NCI-H2107 (cell line): ENCODE results near the gene PRKG1.

Source experiments
- DNase-seq: peaks from one replicate; lab custom pipeline; 2025; lab: John Stamatoyannopoulos, UW

PRKG1 gene

DNA sequence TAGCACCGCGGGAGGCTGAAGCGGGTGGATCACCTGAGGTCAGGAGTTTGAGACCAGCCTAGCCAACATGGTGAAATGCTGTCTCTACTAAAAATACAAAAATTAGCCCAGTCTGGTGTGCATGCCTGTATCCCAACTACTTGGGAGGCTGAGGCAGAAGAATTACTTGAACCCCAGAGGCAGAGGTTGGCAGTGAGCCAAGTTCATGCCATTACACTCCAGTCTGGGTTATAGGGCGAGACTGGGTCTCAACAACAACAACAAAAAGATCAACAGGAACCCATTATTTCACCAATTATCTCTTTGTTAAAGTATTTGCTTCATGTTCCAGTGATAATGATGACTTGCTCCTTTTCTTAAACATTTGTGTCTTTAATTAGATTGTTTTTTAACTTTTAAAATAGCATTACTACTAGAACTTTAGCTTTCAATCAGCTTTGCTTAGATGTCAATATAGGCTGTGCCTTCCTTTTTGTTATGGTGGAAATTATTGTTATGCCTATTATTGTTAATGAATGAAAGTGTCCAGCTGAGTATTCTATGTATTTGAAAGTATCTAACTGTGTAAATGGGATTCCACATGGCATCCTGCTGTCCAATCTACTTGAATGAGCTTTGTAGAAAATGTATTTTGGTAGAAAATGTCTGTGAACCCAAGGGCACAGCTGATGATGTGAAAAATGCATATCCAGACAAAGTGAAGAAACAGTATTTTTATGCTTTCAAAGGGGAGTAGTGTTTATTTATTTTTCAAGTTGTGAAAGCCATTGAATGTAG lies 686.8 kb downstream of the PRKG1 start:
- no peak for DNase-seq

DNA sequence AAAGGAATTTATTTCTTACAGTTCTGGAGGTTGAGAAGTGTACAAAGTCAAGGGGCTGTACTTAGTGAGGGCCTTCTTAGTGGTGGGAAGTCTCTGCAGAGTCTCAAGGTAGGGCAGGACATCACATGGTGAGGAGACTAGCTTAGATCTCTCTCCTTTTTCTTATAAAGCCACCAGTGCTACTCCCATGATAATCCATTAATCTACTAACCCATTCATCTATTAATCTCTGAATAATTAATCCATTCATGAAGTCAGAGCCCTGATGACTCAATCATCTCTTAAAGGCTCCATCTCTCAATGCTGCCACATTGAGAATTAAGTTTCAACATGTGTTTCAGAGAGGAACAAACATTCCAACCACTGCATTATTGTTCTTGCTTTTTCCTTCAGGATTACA lies 689.5 kb downstream of the PRKG1 start:
- no peak for DNase-seq

DNA sequence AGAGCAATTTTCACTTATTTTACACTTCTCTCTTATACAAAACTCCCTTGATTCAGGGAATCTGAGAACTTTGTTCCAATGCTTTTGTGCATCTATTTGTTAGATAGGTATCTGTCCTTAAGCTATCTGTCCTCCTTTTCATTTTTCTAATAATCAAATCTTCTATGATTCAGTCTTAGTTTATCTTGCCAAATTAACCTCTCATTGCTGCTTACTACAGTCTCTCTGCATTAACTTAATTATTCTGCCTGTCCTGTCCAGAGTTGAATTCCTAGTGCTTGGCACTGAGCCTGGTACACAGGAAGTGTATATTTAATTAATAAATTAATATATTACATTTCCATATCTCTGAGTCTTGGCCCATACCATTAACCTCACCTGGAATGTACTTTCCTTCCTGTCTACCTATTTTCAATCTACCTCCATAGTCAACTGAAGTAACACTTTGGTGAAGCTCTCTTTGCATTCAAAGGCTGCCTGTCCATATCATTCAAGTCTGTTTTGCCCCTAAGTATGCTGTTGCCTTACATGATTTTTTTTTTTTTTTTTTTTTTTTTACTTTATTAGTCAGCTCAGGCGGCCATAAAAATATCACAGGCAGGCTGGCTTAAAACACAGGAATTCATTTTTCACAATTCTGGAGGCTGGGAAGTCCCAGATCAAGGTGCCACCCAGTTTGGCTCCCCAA lies 691.1 kb downstream of the PRKG1 start:
- DNase-seq, result no peak

DNA sequence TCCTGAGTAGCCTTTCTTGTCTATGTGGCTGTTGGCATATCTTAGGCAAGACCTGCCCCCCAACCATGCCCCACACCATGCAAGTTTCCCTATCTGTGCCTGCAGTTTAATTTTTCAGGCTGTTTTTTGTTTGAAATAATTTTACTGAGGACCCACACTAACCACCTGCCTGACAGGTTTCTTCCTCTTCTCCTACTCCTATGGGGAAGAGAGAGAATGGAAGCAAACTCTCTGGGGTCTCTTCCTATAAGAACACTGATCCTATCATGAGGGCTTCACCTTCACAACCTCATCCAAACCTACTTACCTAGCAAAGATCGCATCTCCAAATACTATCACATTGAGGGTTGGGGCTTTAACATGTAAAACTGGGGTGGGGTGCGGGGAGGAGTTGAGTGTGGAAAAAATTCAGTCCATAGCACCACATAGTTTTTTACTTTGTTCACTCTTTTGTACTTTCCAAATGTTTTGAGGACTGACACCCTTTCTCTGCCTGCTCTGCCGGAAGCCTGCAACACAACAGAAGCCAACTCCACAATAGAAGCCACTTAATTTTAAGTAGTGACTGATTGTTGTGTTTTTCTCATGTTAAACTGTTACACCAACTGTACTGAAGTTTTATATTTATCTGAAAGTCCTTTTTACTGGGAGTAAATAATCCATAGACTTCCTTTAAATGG lies 692.3 kb downstream of the PRKG1 start:
- DNase-seq, result no peak

DNA sequence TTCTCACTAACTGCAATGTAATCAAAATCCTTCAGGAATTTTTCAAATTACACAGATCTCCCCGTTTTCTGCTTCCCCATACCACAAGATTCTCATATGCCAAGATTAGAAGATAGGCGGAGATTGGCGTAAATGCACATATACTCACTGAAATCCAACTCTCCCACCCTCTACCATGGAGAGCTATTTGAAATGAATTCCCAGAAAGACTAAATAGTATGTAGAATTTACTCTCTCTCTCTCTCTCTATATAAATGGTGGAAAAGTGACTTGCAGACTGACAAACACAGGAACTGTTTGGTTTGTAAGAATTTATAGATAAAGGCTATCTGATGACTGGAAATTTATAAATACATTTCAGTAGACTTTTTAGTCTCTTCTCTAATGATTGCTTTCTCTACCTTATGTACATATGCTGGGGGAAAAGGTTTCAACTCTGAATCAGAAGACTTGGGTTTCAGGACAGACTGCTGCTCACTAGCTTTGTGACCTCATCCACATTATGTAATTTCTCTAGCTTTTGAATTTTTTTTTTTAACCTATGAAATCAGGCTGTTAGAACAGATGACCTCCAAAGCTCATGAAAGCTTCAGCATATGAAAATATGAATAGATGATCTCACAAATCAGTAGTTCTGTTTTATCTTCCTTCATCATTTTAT lies 692.9 kb downstream of the PRKG1 start:
- no peak for DNase-seq

DNA sequence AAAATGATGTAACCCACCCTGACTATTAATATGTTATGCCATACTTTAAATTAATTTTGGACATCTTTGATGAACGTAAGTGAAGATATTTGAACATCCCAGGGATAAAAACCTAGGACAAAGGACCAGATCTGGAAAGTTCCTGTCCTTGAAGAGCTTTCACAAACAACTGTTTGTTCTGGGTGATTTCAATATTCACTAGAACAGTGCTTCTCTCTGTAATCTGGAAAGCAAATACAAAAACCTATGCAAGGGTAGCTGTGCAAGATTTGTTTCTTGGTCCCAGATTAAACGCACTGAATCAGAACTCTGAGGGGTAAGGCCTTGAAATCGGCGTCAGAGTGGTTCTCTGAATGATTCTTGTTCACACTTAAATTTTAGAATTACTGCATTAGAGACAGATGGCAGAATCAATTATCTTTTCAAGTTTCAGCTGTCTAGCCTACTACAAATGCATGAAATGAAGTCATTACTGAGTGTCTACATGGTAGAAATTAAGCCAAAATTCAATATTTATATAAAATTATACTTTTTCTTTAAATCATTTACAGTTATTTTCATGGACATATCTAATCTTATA lies 694.7 kb downstream of the PRKG1 start:
- DNase-seq, result no peak

DNA sequence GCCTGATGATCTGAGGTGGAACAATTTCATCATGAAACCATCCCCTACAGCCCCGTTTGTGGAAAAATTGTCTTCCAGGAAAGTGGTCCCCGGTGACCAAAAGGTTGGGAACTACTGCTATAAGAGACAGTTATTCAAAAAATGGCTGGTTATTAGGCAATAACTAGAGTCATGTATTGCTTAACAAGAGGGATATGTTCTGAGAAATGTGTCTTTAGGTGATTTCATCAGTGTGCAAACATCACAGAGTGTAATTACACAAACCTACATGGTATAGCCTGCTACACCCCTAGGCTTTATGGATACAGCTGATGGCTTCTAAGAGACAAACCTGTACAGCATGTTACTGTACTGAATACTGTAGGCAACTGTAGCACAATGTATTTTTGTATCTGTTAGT lies 696.4 kb downstream of the PRKG1 start:
- DNase-seq, result no peak

DNA sequence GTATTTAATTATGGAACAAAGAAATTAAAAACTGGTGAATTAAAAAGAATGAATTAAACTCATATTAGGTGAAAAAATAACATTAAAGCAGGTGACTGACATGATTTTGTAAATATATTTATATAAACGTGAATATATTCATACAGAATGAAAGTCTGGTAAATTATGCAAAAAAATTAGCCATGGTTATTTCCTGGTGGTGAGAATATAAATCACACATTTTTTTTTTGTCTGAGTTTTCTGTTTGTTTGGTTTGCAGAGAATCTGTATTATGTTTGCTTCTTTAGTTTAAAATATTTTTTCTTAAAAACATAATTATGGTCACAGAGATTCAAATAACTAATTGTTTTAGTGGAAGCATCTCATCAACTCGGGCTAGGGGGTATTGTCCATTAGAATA lies 698.1 kb downstream of the PRKG1 start:
- no peak for DNase-seq

DNA sequence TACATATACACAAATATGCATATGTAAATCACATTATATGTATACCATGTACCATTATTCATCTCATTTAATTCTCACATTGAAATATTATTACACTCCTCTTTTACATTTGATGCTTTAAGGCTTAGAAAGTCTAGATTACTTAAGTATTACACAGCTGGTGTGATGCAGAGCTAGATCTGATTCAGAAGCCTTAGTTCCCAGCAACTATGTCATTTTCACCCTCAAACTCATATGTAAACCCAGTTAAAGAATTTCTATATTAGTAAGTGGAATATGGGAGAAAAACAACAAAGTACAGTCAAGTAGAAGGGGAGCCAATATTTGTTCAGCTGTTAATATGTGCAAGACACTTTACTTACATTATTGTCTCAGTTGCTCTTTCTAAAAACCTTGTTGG lies 699.4 kb downstream of the PRKG1 start:
- no peak for DNase-seq

DNA sequence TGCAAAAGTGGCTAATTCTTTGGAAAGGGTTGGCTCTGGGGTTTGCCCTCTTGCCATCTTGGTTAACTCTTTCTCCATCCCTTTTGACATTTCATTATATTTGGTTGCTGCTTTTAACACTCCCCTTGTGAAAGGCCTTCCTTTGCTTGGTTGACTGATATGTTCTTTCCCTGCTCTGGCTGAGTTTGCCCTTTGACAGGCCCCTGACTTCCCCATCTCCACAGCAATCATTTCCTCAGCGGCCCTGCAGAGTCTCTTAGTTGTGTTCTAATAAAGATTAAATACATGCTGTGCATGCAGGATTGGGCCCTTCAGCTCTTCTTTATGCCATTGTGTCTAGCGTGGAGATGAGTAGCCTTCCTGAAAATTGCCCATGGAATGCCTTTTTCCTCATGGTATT lies 709.7 kb downstream of the PRKG1 start:
- no peak for DNase-seq

DNA sequence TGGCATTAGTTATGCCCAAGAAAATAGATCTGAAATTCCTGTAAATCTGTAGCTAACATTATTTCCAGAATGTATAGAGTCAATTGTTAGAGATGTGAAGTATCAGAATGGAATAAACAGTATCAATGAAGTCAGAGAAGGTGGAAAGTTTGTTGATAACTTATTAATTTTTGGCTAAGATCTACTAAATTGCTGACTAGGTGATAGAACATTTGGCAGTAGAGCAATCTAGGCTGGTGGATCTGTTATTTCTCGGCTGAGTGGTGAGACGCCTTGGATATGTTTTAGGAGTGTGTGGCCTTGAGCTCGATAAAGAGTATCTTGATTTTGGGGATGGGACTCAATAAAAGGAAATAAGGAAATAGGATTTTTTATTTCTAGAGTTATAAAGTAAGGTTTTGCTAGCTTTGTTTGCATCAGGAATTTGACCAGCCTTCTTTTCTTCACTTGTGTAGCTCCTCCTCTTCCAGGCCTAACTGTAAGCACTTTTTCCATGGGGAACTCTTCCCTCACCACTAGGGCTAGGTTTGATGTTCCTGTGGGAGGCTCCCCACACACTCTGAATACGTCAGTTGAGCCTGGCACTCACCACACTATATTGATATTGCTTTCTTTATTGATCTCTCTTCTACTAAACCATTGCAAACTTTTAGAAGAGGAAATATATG lies 711.9 kb downstream of the PRKG1 start:
- DNase-seq, result no peak

DNA sequence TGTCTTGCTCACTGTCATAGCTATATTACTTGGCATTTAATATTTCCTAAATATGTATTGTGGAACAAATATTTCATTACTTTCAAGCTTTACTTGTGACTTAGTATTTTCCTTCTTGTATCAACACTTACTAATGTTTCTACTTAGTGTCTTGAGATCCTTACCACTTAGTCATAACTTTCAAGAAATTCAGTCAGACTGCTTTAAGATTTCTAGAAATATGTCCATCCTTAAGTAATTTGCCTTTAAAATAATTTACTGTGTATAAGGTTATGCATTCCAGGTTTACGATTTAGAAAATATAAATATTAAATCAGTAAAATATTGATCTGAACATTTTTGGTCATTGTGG lies 712.4 kb downstream of the PRKG1 start:
- no peak for DNase-seq

DNA sequence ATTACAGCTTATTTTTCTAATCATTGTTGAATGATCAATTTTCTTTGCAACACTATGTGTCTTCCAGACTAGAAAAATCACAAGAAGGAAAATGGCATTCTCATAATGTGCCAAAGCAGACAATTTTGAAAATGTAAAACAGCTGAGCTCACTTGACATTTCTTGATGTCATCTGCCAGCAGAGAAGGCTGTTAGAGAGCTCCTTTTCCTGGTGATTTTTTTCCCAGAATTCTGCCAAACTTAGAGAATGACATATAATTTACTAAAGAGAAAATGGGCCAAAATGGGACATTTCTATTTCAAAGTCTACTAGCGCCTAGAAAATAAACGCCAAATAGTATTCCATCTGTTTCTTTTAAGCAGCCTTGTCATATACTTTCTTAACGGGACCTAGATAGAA lies 714.0 kb downstream of the PRKG1 start:
- no peak for DNase-seq

DNA sequence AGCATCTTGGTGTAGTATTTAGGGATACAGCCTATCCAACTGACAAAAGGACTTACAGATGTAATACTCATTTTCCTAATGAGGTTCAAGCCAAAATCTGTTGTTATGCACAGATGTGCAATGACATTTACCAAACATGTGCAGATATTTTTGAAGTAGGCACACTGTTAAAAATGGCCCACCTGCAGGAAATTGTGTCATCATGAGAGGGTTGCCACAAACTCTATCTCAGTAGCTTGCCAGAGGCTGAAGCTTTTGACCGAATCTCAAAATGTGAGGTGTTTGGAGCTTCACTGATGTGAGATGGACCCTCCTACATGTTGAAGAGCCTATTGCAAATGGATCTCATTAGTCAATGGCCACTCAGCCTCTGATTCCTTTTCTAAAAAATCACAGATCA lies 714.8 kb downstream of the PRKG1 start:
- DNase-seq, result no peak

DNA sequence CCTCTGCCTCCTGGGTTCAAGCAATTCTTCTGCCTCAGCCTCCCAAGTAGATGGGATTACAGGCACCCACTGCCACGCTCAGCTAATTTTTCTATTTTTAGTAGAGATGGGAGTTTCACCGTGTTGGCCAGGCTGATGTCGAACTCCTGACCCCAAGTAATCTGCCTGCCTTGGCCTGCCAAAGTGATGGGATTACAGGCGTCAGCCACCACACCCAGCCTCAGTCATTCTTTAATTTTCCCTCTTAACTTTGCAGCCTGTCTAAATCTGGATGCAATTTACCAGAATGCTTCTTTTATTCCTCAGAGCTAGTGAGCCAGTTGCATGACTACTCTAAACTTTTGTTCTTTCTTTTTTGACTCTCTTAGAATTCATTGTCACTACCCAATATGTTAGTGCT lies 715.6 kb downstream of the PRKG1 start:
- no peak for DNase-seq

DNA sequence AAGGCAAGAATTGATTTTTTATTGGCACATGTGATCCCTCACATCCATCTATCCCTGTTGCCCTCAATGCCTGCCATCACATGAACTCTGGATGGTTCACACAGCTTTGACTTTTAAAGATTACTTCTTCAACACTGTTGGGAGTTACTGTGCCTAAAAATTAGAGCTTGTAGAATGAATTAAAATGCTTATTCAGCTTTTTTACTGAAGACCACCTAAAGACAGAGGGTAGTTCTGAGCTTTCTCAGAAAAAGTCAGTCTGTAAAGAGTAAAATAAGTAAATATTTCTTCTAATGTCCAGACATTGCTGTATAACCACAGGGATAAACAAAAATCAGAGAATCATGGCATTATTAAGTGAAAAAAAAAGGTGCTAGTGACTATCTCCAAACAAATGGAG lies 718.4 kb downstream of the PRKG1 start:
- no peak for DNase-seq

DNA sequence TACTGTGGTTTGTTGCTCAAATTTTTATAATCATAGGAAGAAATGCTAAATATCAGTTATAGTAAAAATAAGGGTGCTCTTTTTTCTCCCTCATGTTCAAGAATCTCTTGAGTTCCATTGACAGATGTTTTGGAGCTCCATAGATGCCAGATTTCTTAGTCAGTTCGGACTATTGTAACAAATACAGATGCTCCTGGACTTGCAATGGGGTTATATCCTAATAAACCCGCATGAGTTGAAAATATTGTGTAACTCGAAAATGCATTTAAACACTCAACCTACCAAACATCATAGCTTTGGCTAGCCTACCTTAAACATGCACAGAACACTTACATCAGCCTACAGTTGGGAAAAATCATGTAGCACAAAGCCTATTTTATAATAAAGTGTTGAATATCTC lies 725.8 kb downstream of the PRKG1 start:
- DNase-seq, result no peak

DNA sequence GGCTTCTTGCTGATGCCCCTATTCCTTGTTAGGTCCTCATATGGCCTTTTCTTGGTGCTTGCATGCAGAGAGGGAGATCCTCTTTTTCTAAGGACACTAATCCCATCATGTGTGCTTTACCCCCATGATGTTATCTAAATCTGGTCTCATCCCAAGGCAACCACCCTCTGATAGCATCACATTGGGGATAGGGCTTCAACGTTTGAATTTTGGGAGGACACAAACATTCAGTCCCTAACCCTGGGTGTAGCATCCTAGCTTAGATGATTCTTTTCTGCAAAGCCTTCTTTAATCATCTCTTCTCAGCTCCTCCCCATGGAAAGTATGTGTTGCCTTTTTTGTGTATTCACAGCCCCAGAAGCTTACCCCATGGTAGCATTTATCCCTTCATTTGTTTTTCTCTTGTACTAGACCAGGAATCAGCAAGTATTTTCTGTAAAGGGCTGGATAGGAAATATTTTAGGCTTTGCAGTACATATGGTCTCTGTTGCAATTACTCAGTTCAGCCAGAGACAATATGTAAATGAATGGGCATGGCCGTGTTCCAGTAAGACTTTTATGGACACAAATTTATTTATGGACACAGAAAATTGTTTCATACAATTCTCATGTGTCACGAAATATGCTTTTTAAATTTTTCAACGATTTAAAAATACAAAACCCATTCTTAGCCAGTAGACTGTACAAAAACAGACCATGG lies 726.6 kb downstream of the PRKG1 start:
- no peak for DNase-seq

DNA sequence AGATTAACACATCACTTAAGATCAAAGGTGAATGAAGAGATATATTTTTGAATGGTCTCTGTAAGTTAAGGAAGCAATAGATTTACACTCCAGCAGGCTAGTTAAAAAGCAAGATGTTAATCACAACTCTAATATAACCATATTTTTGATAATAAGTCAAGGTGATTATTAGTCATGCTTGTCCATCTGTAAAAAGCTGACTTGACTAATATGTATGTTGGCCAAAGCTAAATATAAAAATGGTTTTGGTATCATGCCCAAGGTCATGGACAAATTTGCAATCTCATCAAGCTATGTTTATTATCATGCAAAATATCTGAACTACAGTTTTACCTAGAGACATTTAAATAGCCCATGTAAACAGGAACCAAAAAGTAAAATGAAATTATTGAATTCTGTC lies 727.7 kb downstream of the PRKG1 start:
- DNase-seq, result no peak

DNA sequence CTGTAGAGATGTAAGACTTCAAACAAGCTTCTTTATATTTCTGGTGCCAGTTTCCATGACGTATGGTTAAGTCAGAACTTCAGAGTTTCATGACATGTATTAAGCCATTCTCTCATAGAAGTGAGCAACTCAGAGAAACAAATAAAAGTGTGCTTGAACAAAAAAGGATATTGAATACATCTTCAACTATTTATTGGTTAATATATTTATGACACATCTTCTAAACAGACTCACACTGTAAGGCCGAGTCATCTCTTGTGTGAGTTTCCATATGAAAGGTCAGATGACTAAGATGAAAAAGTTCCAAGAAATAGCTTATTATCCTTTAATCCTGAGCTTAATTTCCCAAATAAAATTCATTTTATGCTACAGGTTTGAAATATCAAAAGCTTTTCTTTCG lies 730.6 kb downstream of the PRKG1 start:
- DNase-seq, result no peak

DNA sequence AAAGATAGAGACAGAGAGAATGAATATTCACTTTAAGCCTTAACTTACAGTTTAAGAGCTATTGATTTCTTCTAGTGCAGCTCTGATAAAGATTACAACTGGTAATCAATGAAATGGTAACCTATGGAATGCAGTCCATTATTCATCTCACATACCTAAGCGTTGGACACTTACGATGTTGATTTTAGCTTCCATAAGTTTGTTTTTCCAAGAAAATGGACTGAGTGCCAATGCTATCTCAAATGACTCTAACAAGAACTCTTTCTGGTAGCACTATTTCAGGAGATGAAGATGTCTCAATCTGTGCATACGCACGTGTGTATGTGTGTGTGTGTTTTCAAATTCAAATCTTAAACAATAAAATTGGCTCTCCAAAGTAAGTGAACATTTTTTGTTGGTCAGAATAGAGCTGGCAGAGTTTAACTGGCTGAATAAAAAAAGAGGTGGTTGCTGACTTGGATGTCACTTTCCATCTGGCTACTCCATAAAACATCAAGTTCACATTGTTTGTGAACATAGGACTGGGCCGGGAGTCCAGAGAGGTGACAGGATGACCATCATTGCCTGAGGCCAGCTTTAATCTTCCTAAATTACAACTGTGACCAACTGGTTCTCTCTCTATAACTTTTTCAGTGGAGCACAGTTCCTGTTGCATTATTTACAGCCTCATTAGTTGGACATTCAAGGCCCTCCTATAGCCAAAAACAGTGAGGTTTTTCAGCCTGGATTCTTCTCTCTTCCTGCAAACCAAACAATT lies 732.0 kb downstream of the PRKG1 start:
- no peak for DNase-seq
